H1 (cell line): ENCODE data around the gene HMCN2. TPM values are rescaled to one million over a fixed set of nuclear protein-coding genes. Genes with fewer than 3 reads are reported as not detected.

Source experiments
- CTCF ChIA-PET: fragments of 300-600 bp; sonication (Branson Sonifier 250); formaldehyde crosslinking; loops from one replicate; lab custom pipeline; 2021; ENCODE audit not compliant: partially characterized antibody; lab: Charles Lee
- POLR2A ChIA-PET: fragments of 300-600 bp; sonication (Branson Sonifier 250); formaldehyde crosslinking; loops from one replicate; lab custom pipeline; 2021; ENCODE audit warnings: inconsistent platforms; ENCODE audit not compliant: partially characterized antibody; lab: Charles Lee
- DNase-seq, 2 experiments: peaks; one replicate each; pipeline versions ENCODE4 v3.0.0 to v3.0.0-alpha.2; 2010 to 2022; ENCODE audit warnings: low spot score in 2 of 2, low read depth in 1 of 2, mixed read lengths in 1 of 2
- FAIRE-seq: peaks from 2 replicates; lab custom pipeline; 2011; peaks lifted over from hg19 to GRCh38; lab: Jason Lieb, UNC
- H2AFZ ChIP-seq: 2 replicates; pipeline ENCODE4 v1.8.1; 2012; ENCODE audit warnings: low read length, inconsistent platforms
- H2AK5ac ChIP-seq: 2 replicates; pipeline ENCODE4 v1.6.1; 2013; ENCODE audit warnings: low read depth, low read length
- H2BK120ac ChIP-seq: replicated peaks from 2 replicates; pipeline ENCODE3; 2013; ENCODE audit warnings: low read depth, low read length, inconsistent platforms
- H2BK12ac ChIP-seq: 2 replicates; pipeline ENCODE4 v1.6.1; 2013; ENCODE audit warnings: low read depth, low read length
- H2BK15ac ChIP-seq: 2 replicates; pipeline ENCODE4 v1.6.1; 2013; ENCODE audit warnings: low read length
- H2BK20ac ChIP-seq: 2 replicates; pipeline ENCODE4 v1.6.1; 2013; ENCODE audit warnings: low read length
- H2BK5ac ChIP-seq: 2 replicates; pipeline ENCODE4 v1.6.1; 2013; ENCODE audit warnings: low read depth, low read length
- H3K14ac ChIP-seq: 2 replicates; pipeline ENCODE4 v1.6.1; 2013; ENCODE audit warnings: inconsistent platforms; ENCODE audit not compliant: insufficient read length
- H3K18ac ChIP-seq: 2 replicates; pipeline ENCODE4 v1.6.1; 2013; ENCODE audit warnings: low read length; ENCODE audit errors: extremely low read depth
- H3K23ac ChIP-seq: 2 replicates; pipeline ENCODE4 v1.6.1; 2013; ENCODE audit warnings: inconsistent platforms; ENCODE audit not compliant: insufficient read length
- H3K23me2 ChIP-seq: 2 replicates; pipeline ENCODE4 v1.6.1; 2013; ENCODE audit warnings: low read depth, low read length
- H3K27ac ChIP-seq: 2 replicates; pipeline ENCODE4 v1.6.1; 2011; ENCODE audit warnings: low read depth, low read length, inconsistent platforms
- H3K27me3 ChIP-seq, 4 experiments: replicated peaks in 1 of 4; 1 replicate in 1 of 4; 2 replicates in 3 of 4; pipeline versions ENCODE4 v1.6.1 to v1.8.1; 2011 to 2013; ENCODE audit warnings: low read length in 3 of 4, mild to moderate bottlenecking in 3 of 4, inconsistent platforms in 2 of 4, mixed read lengths in 2 of 4, moderate library complexity in 1 of 4; ENCODE audit not compliant: control insufficient read depth in 3 of 4, insufficient read depth in 3 of 4; ENCODE audit errors: extremely low read depth in 1 of 4
- H3K36me3 ChIP-seq, 4 experiments: 2 replicates each; pipeline versions ENCODE4 v1.6.1 to v1.8.1; 2011 to 2013; ENCODE audit warnings: mild to moderate bottlenecking in 4 of 4, low read length in 3 of 4, moderate library complexity in 2 of 4, control low read depth in 1 of 4, inconsistent platforms in 1 of 4; ENCODE audit not compliant: insufficient read depth in 4 of 4, control insufficient read depth in 2 of 4
- H3K4ac ChIP-seq: replicated peaks from 2 replicates; pipeline ENCODE3; 2013; ENCODE audit warnings: low read length, low read depth, mixed read lengths, inconsistent platforms; ENCODE audit not compliant: insufficient read length
- H3K4me1 ChIP-seq, 4 experiments: replicated peaks in 1 of 4; 1 replicate in 1 of 4; 2 replicates in 3 of 4; pipeline versions ENCODE4 v1.6.1 to v1.8.1; 2011 to 2013; ENCODE audit warnings: low read length in 3 of 4, inconsistent platforms in 2 of 4, mixed read lengths in 1 of 4; ENCODE audit not compliant: insufficient read depth in 4 of 4, control insufficient read depth in 3 of 4
- H3K4me2 ChIP-seq, 2 experiments: 2 replicates each; pipeline versions ENCODE4 v1.6.1 to v1.8.1; 2011 to 2013; ENCODE audit warnings: low read depth in 2 of 2, low read length in 2 of 2, control low read depth in 1 of 2, inconsistent platforms in 1 of 2, mild to moderate bottlenecking in 1 of 2; ENCODE audit not compliant: insufficient read depth in 1 of 2
- H3K4me3 ChIP-seq, 4 experiments: fragments of 200-600, 300-600 bp in 1 of 4; sonication (generic), shearing (Covaris generic), sonication (Bioruptor Twin) in 1 of 4; 2 replicates each; pipeline versions ENCODE4 v1.5.1 to v1.8.1; 2011 to 2016; ENCODE audit warnings: low read length in 4 of 4, low read depth in 3 of 4, control low read depth in 2 of 4, inconsistent platforms in 2 of 4, mild to moderate bottlenecking in 2 of 4, mixed read lengths in 1 of 4, moderate library complexity in 1 of 4; ENCODE audit not compliant: insufficient read depth in 2 of 4; ENCODE audit errors: extremely low read depth in 1 of 4
- H3K56ac ChIP-seq: replicated peaks from 2 replicates; pipeline ENCODE3; 2013; ENCODE audit warnings: low read depth, mild to moderate bottlenecking, mixed read lengths, low read length, inconsistent platforms; ENCODE audit not compliant: insufficient read length
- H3K79me1 ChIP-seq: 2 replicates; pipeline ENCODE4 v1.6.1; 2013; ENCODE audit warnings: low read depth, low read length, control low read depth
- H3K79me2 ChIP-seq, 2 experiments: 2 replicates each; pipeline versions ENCODE4 v1.6.1 to v1.8.1; 2012 to 2013; ENCODE audit warnings: low read length in 2 of 2, mild to moderate bottlenecking in 2 of 2, inconsistent platforms in 1 of 2; ENCODE audit not compliant: insufficient read depth in 2 of 2, control insufficient read depth in 1 of 2
- H3K9ac ChIP-seq, 4 experiments: replicated peaks in 1 of 4; 1 replicate in 1 of 4; 2 replicates in 3 of 4; pipeline versions ENCODE4 v1.6.1 to v1.8.1; 2011 to 2013; ENCODE audit warnings: low read depth in 3 of 4, low read length in 3 of 4, control low read depth in 2 of 4, mild to moderate bottlenecking in 2 of 4, moderate library complexity in 2 of 4, inconsistent platforms in 1 of 4; ENCODE audit errors: extremely low read depth in 1 of 4
- H3K9me3 ChIP-seq, 2 experiments: 2 replicates each; pipeline versions ENCODE4 v1.6.1 to v1.8.1; 2012 to 2013; ENCODE audit warnings: mild to moderate bottlenecking in 2 of 2, moderate library complexity in 2 of 2, control low read depth in 1 of 2, inconsistent platforms in 1 of 2, low read depth in 1 of 2, low read length in 1 of 2, mixed read lengths in 1 of 2; ENCODE audit not compliant: insufficient read depth in 2 of 2
- H4K20me1 ChIP-seq, 2 experiments: replicated peaks in 1 of 2; 2 replicates each; pipeline versions ENCODE3 to v1.8.1; 2011 to 2013; ENCODE audit warnings: inconsistent platforms in 2 of 2, low read length in 2 of 2, mild to moderate bottlenecking in 1 of 2; ENCODE audit not compliant: insufficient read depth in 2 of 2, control insufficient read depth in 1 of 2
- H4K5ac ChIP-seq: 2 replicates; pipeline ENCODE4 v1.6.1; 2013; ENCODE audit warnings: low read length, low read depth, mixed read lengths, inconsistent platforms; ENCODE audit not compliant: insufficient read length
- H4K8ac ChIP-seq: 2 replicates; pipeline ENCODE4 v1.8.0; 2013; ENCODE audit warnings: mild to moderate bottlenecking, moderate library complexity, low read length, inconsistent platforms; ENCODE audit not compliant: insufficient read depth; ENCODE audit errors: extremely low read depth
- H4K91ac ChIP-seq: replicated peaks from 2 replicates; pipeline ENCODE3; 2013; ENCODE audit warnings: low read length, mixed read lengths, inconsistent platforms; ENCODE audit not compliant: insufficient read length
- BCL11A ChIP-seq, 2 experiments: IDR thresholded peaks; one replicate each; pipeline ENCODE4 v1.6.1; 2011; ENCODE audit warnings: low read depth in 2 of 2, low read length in 2 of 2, mild to moderate bottlenecking in 2 of 2
- CTCF ChIP-seq, 3 experiments: IDR thresholded peaks; 1 replicate in 2 of 3; 2 replicates in 1 of 3; pipeline versions ENCODE4 v1.5.1 to v1.6.1; 2011; ENCODE audit warnings: low read length in 3 of 3, mild to moderate bottlenecking in 3 of 3, inconsistent platforms in 2 of 3, low read depth in 1 of 3, moderate library complexity in 1 of 3; ENCODE audit not compliant: insufficient read depth in 1 of 3; ENCODE audit errors: control extremely low read depth in 1 of 3
- FOSL1 ChIP-seq: IDR thresholded peaks from 2 replicates; pipeline ENCODE4 v1.6.1; 2011; ENCODE audit warnings: mild to moderate bottlenecking, low read depth, low read length, moderate library complexity; ENCODE audit not compliant: insufficient read depth
- GABPA ChIP-seq: IDR thresholded peaks from 2 replicates; pipeline ENCODE4 v1.6.1; 2011; ENCODE audit warnings: mild to moderate bottlenecking, low read length, moderate library complexity, borderline replicate concordance; ENCODE audit not compliant: insufficient read depth
- KDM1A ChIP-seq: fragments of 200-600, 300-600 bp; sonication (generic); IDR thresholded peaks from 2 replicates; pipeline ENCODE4 v1.7.1; 2016; ENCODE audit warnings: mild to moderate bottlenecking, low read length, borderline replicate concordance
- KDM5A ChIP-seq: fragments of 200-600 bp; IDR thresholded peaks from 2 replicates; pipeline ENCODE4 v1.7.1; 2012; ENCODE audit warnings: mild to moderate bottlenecking, low read length, inconsistent platforms, mixed read lengths
- NANOG ChIP-seq: IDR thresholded peaks from 2 replicates; pipeline ENCODE4 v1.6.1; 2011; ENCODE audit warnings: low read length, low read depth, mild to moderate bottlenecking, inconsistent platforms; ENCODE audit not compliant: insufficient read depth, poor library complexity, severe bottlenecking
- RBBP5 ChIP-seq: IDR thresholded peaks from 2 replicates; pipeline ENCODE4 v1.7.1; 2012; ENCODE audit warnings: low read depth, mild to moderate bottlenecking, inconsistent platforms, low read length, moderate library complexity, borderline replicate concordance
- RFX5 ChIP-seq: IDR thresholded peaks from 2 replicates; pipeline ENCODE4 v1.6.1; 2011; ENCODE audit warnings: low read depth, low read length, improper control_type of control experiment, borderline replicate concordance
- RXRA ChIP-seq: IDR thresholded peaks from 2 replicates; pipeline ENCODE4 v1.6.1; 2011; ENCODE audit warnings: low read depth, mild to moderate bottlenecking, low read length, moderate library complexity; ENCODE audit not compliant: insufficient read depth
- TBP ChIP-seq: IDR thresholded peaks from 2 replicates; pipeline ENCODE4 v1.6.1; 2011; ENCODE audit warnings: low read depth, low read length, improper control_type of control experiment
- WGBS, 2 experiments: shearing (Covaris generic) in 1 of 2; methylation state at CpG; one replicate each; pipeline versions ENCODE4 v1.1.6 to v1.1.7; 2013 to 2015; ENCODE audit warnings: low lambda C conversion rate in 2 of 2, mixed read lengths in 2 of 2, inconsistent platforms in 1 of 2, low coverage in 1 of 2, missing lambda C conversion rate in 1 of 2; ENCODE audit not compliant: insufficient replicate concordance in 2 of 2, insufficient coverage in 1 of 2, insufficient read length in 1 of 2; ENCODE audit errors: extremely low coverage in 1 of 2, missing lambda C conversion rate in 1 of 2; 5-methylcytosine and 5-hydroxymethylcytosine counted together
- polyA plus RNA-seq, 7 experiments: library from polyadenylated mRNA; depleted of rRNA in 3 of 7; stranded (reverse) in 5 of 7; unstranded in 2 of 7; fragments of >200 nt in 5 of 7; fragments of 200-250 nt in 2 of 7; gene quantifications; 1 replicate in 5 of 7; 2 replicates in 1 of 7; 4 replicates in 1 of 7; pipeline versions ENCODE4 v1.2.1 to v1.2.3, GENCODE V29; 2011 to 2013; ENCODE audit warnings: missing spikeins in 2 of 7, mixed read lengths in 2 of 7
- total RNA-seq: library from RNA; stranded (reverse); fragmentation: NEBNext Ultra II Directional; extraction: Animal tissue kit (Norgen Biotek cat#: 25700); gene quantifications from 2 replicates; pipeline ENCODE4 v1.2.1, GENCODE V29; 2021

Gene HMCN2
- total and polyA plus RNA-seq, 2 of the 8 experiments (the other 6 are each of a cell fraction or from before 2014, with no cell fraction given) = 5.0 to 9.1 TPM

DNA sequence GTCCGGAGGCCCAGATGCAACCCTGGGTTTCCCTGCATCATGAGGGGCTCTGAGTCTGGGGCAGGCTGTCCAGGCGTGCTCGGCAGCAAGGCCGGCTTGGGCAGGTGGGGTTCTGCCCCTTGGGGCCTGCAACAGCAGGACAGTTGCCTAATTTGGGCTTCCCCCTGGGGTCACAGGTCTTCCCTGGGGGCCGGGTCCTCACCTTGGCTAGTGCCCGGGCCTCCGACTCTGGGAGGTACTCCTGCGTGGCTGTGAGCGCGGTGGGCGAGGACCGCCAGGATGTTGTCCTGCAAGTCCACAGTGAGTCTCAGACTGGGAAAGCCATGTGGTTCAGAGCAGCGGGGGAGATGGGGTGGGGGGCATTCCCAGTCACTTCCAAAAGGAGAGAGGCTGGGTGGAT is 97.1 kb downstream of the HMCN2 start:
- Histone ChIP-seq H2AK5ac (no peak overlapping the region), H4K20me1 (no peaks in the 10 kb centered on the region), H3K23me2 (peaks cover 7% of the 10 kb centered on the region; the same call in 1 of the 2 replicates), H3K9me3 (no peaks in the 10 kb centered on the region), H2BK120ac (no peak overlapping the region), H2BK20ac (no peak overlapping the region), H4K5ac (no peak overlapping the region), H3K14ac (no peak overlapping the region), H2BK15ac (no peak overlapping the region), H2AFZ (no peak overlapping the region), H2BK5ac (no peak overlapping the region), H3K36me3 (no peaks in the 10 kb centered on the region; a peak in 1 of 8 replicates), H3K79me2 (no peaks in the 10 kb centered on the region), H3K27ac (no peak overlapping the region), H3K4me3 (no peak overlapping the region), H4K91ac (no peak overlapping the region), H3K4ac (no peak overlapping the region), H3K23ac (no peak overlapping the region), H3K9ac (no peak overlapping the region), H3K4me2 (no peak overlapping the region), H4K8ac (no peak overlapping the region), H2BK12ac (no peak overlapping the region), H3K18ac (no peak overlapping the region), H3K56ac (no peak overlapping the region), H3K79me1 (no peaks in the 10 kb centered on the region), H3K27me3 (no peaks in the 10 kb centered on the region), H3K4me1 (no peaks in the 10 kb centered on the region; a peak in 1 of 7 replicates)
- WGBS, 2 experiments = 95% methylated on average over 11 of the region's 13 CpGs; no CpG with 5 or more reads in 1 of the 2 experiments
- no peak for FAIRE-seq
- ChIA-PET CTCF (interaction anchor here (0.7 to 3.1 kb wide), 3 partner anchors 13 to 610 kb away, joined by 3 to 9 read pairs (median 3); partner anchors contain the start of gene PTGES), POLR2A (interaction anchor here (3.6 kb wide), 1 partner anchor 14 kb away, joined by 14 read pairs; no protein-coding TSS in a partner anchor)
- DNase-seq = no peak
- TF ChIP-seq GABPA (no peak), RBBP5 (no peak), KDM5A (no peak), KDM1A (no peak), FOSL1 (no peak), RXRA (no peak), BCL11A (IDR thresholded peaks at IDR 0.05; ENCODE audit: low read depth in 2 of 2, low read length in 2 of 2) (no peak), NANOG (no peak), CTCF (IDR thresholded peaks at IDR 0.05; ENCODE audit: control extremely low read depth in 1 of 3, insufficient read depth in 1 of 3, low read depth in 1 of 3, low read length in 3 of 3) (no peak), RFX5 (no peak), TBP (no peak)
